ENCODE data around the gene MICU1. TPM values are rescaled to one million over a fixed set of nuclear protein-coding genes. Genes with fewer than 3 reads are reported as not detected.

The MICU1 gene
- total and polyA plus RNA-seq, 7 donors, result 29.4 to 53.5 (median 33.9) TPM

GRCh38 chr10:72419241-72419640 is 206.6 kb downstream of the MICU1 start:
- TF ChIP-seq, protein P1, sequence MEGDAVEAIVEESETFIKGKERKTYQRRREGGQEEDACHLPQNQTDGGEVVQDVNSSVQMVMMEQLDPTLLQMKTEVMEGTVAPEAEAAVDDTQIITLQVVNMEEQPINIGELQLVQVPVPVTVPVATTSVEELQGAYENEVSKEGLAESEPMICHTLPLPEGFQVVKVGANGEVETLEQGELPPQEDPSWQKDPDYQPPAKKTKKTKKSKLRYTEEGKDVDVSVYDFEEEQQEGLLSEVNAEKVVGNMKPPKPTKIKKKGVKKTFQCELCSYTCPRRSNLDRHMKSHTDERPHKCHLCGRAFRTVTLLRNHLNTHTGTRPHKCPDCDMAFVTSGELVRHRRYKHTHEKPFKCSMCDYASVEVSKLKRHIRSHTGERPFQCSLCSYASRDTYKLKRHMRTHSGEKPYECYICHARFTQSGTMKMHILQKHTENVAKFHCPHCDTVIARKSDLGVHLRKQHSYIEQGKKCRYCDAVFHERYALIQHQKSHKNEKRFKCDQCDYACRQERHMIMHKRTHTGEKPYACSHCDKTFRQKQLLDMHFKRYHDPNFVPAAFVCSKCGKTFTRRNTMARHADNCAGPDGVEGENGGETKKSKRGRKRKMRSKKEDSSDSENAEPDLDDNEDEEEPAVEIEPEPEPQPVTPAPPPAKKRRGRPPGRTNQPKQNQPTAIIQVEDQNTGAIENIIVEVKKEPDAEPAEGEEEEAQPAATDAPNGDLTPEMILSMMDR (IDR thresholded peaks at IDR 0.05), result no peak
- TF ChIP-seq POLR2A (IDR thresholded peaks at IDR 0.05), result no peak
- TF ChIP-seq EP300 (IDR thresholded peaks at IDR 0.05), result no peak
- no peak for TF ChIP-seq POLR2AphosphoS5 (IDR thresholded peaks at IDR 0.05)
- Histone ChIP-seq H3K27ac (no peak overlapping the region), H3K4me3 (no peak overlapping the region), H3K27me3 (no peaks in the 10 kb centered on the region), H3K36me3 (peaks cover 0 to 35% (median 0%) of the 10 kb centered on the region in 4 donors), H3K9me3 (no peaks in the 10 kb centered on the region), H3K4me1 (no peaks in the 10 kb centered on the region)
- intact Hi-C loops (cut with DNase I), result no loop called here
- 98 to 99% methylated on average over 2 of the region's 2 CpGs for WGBS, 2 donors
- no peak for DNase-seq

- intact Hi-C loops (cut with DNase I), result no loop called here
- no peak for DNase-seq
- no peak for TF ChIP-seq EP300 (IDR thresholded peaks at IDR 0.05)
- TF ChIP-seq, protein P1 (IDR thresholded peaks at IDR 0.05), result no peak
- TF ChIP-seq POLR2A (IDR thresholded peaks at IDR 0.05), result no peak
- no peak for TF ChIP-seq POLR2AphosphoS5 (IDR thresholded peaks at IDR 0.05)
- H3K27me3 ChIP-seq, result no peaks in the 10 kb centered on the region
- no peaks in the 10 kb centered on the region for H3K4me1 ChIP-seq
- WGBS, 2 donors, result 64 to 72% methylated on average over 3 of the region's 3 CpGs
- peaks cover 0 to 40% (median 0%) of the 10 kb centered on the region in 4 donors for H3K36me3 ChIP-seq
- peaks cover 0 to 2% (median 0%) of the 10 kb centered on the region in 4 donors for H3K9me3 ChIP-seq
- H3K27ac ChIP-seq, result no peak overlapping the region
- no peak overlapping the region for H3K4me3 ChIP-seq
Observed at GRCh38 chr10:72418679-72419078, 207.2 kb downstream of the MICU1 start.

DNA sequence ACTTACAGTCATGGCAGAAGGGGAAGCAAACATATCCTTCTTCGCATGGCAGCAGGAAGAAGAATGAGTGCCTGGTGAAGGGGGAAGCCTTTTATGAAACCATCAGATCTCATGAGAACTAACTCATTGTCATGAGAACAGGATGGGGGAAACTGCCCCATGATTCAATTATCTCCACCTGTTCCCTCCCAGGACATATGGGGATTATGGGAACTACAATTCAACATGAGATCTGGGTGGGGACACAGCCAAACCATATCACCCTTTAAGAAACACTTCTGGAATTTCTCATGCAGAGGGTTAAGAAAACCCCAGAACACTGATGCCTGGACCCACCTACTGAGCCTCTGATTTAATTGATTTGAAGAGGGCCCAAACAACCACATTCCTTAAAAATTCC is 207.9 kb downstream of the MICU1 start:
- no peaks in the 10 kb centered on the region for H3K27me3 ChIP-seq
- intact Hi-C loops (cut with DNase I), result no loop called here
- 35 to 39% methylated on average over 1 of the region's 1 CpG for WGBS, 2 donors
- H3K9me3 ChIP-seq, result peaks cover 0 to 2% (median 0%) of the 10 kb centered on the region in 4 donors
- H3K27ac ChIP-seq, result no peak overlapping the region
- DNase-seq, result no peak
- no peak overlapping the region for H3K4me3 ChIP-seq
- H3K36me3 ChIP-seq, result peaks cover 0 to 42% (median 0%) of the 10 kb centered on the region in 4 donors
- TF ChIP-seq, protein P1 (IDR thresholded peaks at IDR 0.05), result no peak
- no peak for TF ChIP-seq POLR2AphosphoS5 (IDR thresholded peaks at IDR 0.05)
- TF ChIP-seq POLR2A (IDR thresholded peaks at IDR 0.05), result no peak
- no peak for TF ChIP-seq EP300 (IDR thresholded peaks at IDR 0.05)
- no peaks in the 10 kb centered on the region for H3K4me1 ChIP-seq

- no peak for DNase-seq
- Histone ChIP-seq H3K4me3 (no peak overlapping the region), H3K9me3 (peaks cover 0 to 2% (median 0%) of the 10 kb centered on the region in 4 donors), H3K4me1 (no peaks in the 10 kb centered on the region), H3K36me3 (peaks cover 0 to 31% (median 0%) of the 10 kb centered on the region in 4 donors), H3K27me3 (no peaks in the 10 kb centered on the region), H3K27ac (no peak overlapping the region)
- TF ChIP-seq POLR2AphosphoS5 (IDR thresholded peaks at IDR 0.05) (no peak), POLR2A (IDR thresholded peaks at IDR 0.05) (no peak)
- WGBS, 2 donors, result 93 to 96% methylated on average over 4 of the region's 4 CpGs
- intact Hi-C loops (cut with DNase I), result no loop called here
Observed at GRCh38 chr10:72416661-72417060, 209.2 kb downstream of the MICU1 start.

DNA sequence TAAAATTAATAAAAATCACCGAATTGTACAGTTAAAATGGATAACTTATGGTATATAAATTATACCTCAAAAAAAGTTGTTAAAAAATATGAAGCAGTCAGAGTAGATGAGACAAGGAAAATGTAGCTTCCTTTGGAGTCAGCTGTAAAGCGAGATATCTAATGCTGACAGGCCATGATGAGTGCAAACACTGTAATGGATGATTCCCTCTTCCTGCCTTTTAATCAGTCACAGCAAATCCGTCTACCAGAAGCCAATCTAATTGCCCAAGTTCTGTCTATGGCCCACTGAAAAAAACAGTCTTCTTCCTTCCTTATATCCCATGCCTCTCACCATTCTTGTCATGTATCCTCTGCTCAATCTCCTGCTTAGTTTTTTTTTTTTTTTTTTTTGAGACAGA is 211.2 kb downstream of the MICU1 start:
- Histone ChIP-seq H3K36me3 (peaks cover 0 to 13% (median 0%) of the 10 kb centered on the region in 4 donors), H3K4me1 (no peaks in the 10 kb centered on the region), H3K27ac (no peak overlapping the region), H3K4me3 (no peak overlapping the region), H3K27me3 (no peaks in the 10 kb centered on the region), H3K9me3 (peaks cover 0 to 2% (median 0%) of the 10 kb centered on the region in 4 donors)
- 92 to 97% methylated on average over 3 of the region's 3 CpGs for WGBS, 2 donors
- TF ChIP-seq, protein P1 (IDR thresholded peaks at IDR 0.05), result no peak
- no peak for TF ChIP-seq EP300 (IDR thresholded peaks at IDR 0.05)
- TF ChIP-seq POLR2A (IDR thresholded peaks at IDR 0.05), result no peak
- no peak for TF ChIP-seq POLR2AphosphoS5 (IDR thresholded peaks at IDR 0.05)
- intact Hi-C loops (cut with DNase I), result no loop called here
- DNase-seq, result no peak

Data from sigmoid colon (tissue), 7 donors.